ENCODE measurements around the gene MIER2.

GRCh38 chr19:325937-326565 is 18.5 kb downstream of the MIER2 start:
- TF ChIP-seq CTCF (conservative IDR thresholded peaks at IDR 0.05), result no peak
- no peak for TF ChIP-seq ZFX (IDR thresholded peaks at IDR 0.05)
